HEK293 (cell line): ENCODE measurements around the gene ACVRL1.

Experiments
- CTCF ChIA-PET: fragments of 350-600 bp; formaldehyde crosslinking; extraction: SDS; loops from one replicate; lab custom pipeline; 2021; ENCODE audit warnings: antibody characterized with exemption; lab: Yijun Ruan, JAX
- POLR2A ChIA-PET: fragments of 300-600 bp; formaldehyde crosslinking; extraction: SDS; loops from one replicate; lab custom pipeline; 2020; ENCODE audit warnings: antibody characterized with exemption, inconsistent platforms; lab: Yijun Ruan, JAX
- H3K27ac ChIP-seq: fragments of 200-500 bp; sonication (Bioruptor generic); 2 replicates; pipeline ENCODE4 v1.5.1; 2014; ENCODE audit warnings: low read depth, low read length, control low read depth, inconsistent platforms; ENCODE audit errors: extremely low read depth
- H3K36me3 ChIP-seq, 2 experiments: fragments of 200-500 bp in 1 of 2; sonication (Bioruptor generic) in 1 of 2; 1 replicate in 1 of 2; 2 replicates in 1 of 2; pipeline ENCODE4 v1.5.1; 2014 to 2017; ENCODE audit warnings: inconsistent platforms in 2 of 2, low read length in 2 of 2; ENCODE audit not compliant: control insufficient read depth in 2 of 2, insufficient read depth in 1 of 2
- H3K4me1 ChIP-seq: fragments of 200-500 bp; sonication (Bioruptor generic); 2 replicates; pipeline ENCODE4 v1.5.1; 2014; ENCODE audit warnings: mild to moderate bottlenecking, low read length, inconsistent platforms; ENCODE audit not compliant: control insufficient read depth, insufficient read depth
- H3K4me3 ChIP-seq: 2 replicates; pipeline ENCODE4 v1.5.1; 2011; ENCODE audit warnings: low read depth, mild to moderate bottlenecking, control low read depth, low read length, moderate library complexity
- H3K9me3 ChIP-seq: fragments of 200-500 bp; sonication (Bioruptor generic); 2 replicates; pipeline ENCODE4 v1.5.1; 2014; ENCODE audit warnings: low read depth, low read length, inconsistent platforms; ENCODE audit not compliant: control insufficient read depth, insufficient read depth
- GLIS1 ChIP-seq: fragments of 450-650 bp; formaldehyde crosslinking; IDR thresholded peaks from 2 replicates; pipeline ENCODE4 v1.5.1; 2016; ENCODE audit warnings: missing biosample characterization, missing genetic modification characterization
- GLIS2 ChIP-seq: fragments of 450-650 bp; formaldehyde crosslinking; IDR thresholded peaks from 2 replicates; pipeline ENCODE4 v1.5.1; 2016; ENCODE audit warnings: missing biosample characterization, missing genetic modification characterization
- HOXA7 ChIP-seq: sonication (generic); formaldehyde crosslinking; IDR thresholded peaks from 2 replicates; pipeline ENCODE4 v1.8.1; 2022; ENCODE audit warnings: missing genetic modification reagents, borderline replicate concordance
- KLF1 ChIP-seq: fragments of 450-650 bp; formaldehyde crosslinking; IDR thresholded peaks from 2 replicates; pipeline ENCODE4 v1.5.1; 2016; ENCODE audit warnings: missing biosample characterization, missing genetic modification characterization
- KLF7 ChIP-seq: fragments of 450-650 bp; formaldehyde crosslinking; IDR thresholded peaks from 2 replicates; pipeline ENCODE4 v1.5.1; 2016; ENCODE audit warnings: missing biosample characterization, missing genetic modification characterization, borderline replicate concordance
- SP3 ChIP-seq: fragments of 450-650 bp; formaldehyde crosslinking; IDR thresholded peaks from 2 replicates; pipeline ENCODE4 v1.5.1; 2016; ENCODE audit warnings: missing biosample characterization, missing genetic modification characterization
- TRIM28 ChIP-seq: IDR thresholded peaks from 2 replicates; pipeline ENCODE4 v1.6.1; 2011; ENCODE audit warnings: low read length, control low read depth, borderline replicate concordance
- ZBTB7A ChIP-seq: fragments of 450-650 bp; formaldehyde crosslinking; IDR thresholded peaks from 2 replicates; pipeline ENCODE4 v1.5.1; 2016; ENCODE audit warnings: low read depth, missing biosample characterization, missing genetic modification characterization
- ZIC2 ChIP-seq: fragments of 450-650 bp; formaldehyde crosslinking; IDR thresholded peaks from 2 replicates; pipeline ENCODE4 v1.5.1; 2016; ENCODE audit warnings: missing biosample characterization, missing genetic modification characterization
- ZNF138 ChIP-seq: fragments of 450-650 bp; formaldehyde crosslinking; IDR thresholded peaks from 2 replicates; pipeline ENCODE4 v1.5.1; 2016; ENCODE audit warnings: missing biosample characterization, missing genetic modification characterization, borderline replicate concordance
- ZNF146 ChIP-seq: fragments of 450-650 bp; formaldehyde crosslinking; IDR thresholded peaks from 2 replicates; pipeline ENCODE4 v1.5.1; 2016; ENCODE audit warnings: missing biosample characterization, missing genetic modification characterization
- ZNF155 ChIP-seq: fragments of 450-650 bp; formaldehyde crosslinking; IDR thresholded peaks from 2 replicates; pipeline ENCODE4 v1.5.1; 2016; ENCODE audit warnings: missing biosample characterization, missing genetic modification characterization
- ZNF19 ChIP-seq: fragments of 450-650 bp; formaldehyde crosslinking; IDR thresholded peaks from 2 replicates; pipeline ENCODE4; 2016; ENCODE audit warnings: missing biosample characterization, missing genetic modification characterization, low read depth
- ZNF221 ChIP-seq: fragments of 450-650 bp; formaldehyde crosslinking; IDR thresholded peaks from 2 replicates; pipeline ENCODE4 v1.5.1; 2017; ENCODE audit warnings: missing biosample characterization, missing genetic modification characterization, borderline replicate concordance
- ZNF280C ChIP-seq: fragments of 450-650 bp; formaldehyde crosslinking; IDR thresholded peaks from 2 replicates; pipeline ENCODE4 v1.5.1; 2016; ENCODE audit warnings: missing biosample characterization, missing genetic modification characterization
- ZNF350 ChIP-seq: fragments of 450-650 bp; formaldehyde crosslinking; IDR thresholded peaks from 2 replicates; pipeline ENCODE4 v1.5.0; 2017; ENCODE audit warnings: missing biosample characterization, mild to moderate bottlenecking, missing genetic modification characterization
- ZNF391 ChIP-seq: fragments of 450-650 bp; formaldehyde crosslinking; IDR thresholded peaks from 2 replicates; pipeline ENCODE4 v1.5.1; 2016; ENCODE audit warnings: low read depth, missing biosample characterization, missing genetic modification characterization, borderline replicate concordance
- ZNF404 ChIP-seq: fragments of 450-650 bp; formaldehyde crosslinking; IDR thresholded peaks from 2 replicates; pipeline ENCODE4 v1.5.1; 2017; ENCODE audit warnings: missing biosample characterization, missing genetic modification characterization
- ZNF610 ChIP-seq: fragments of 450-650 bp; formaldehyde crosslinking; IDR thresholded peaks from 2 replicates; pipeline ENCODE4 v1.5.1; 2016; ENCODE audit warnings: missing biosample characterization, missing genetic modification characterization, borderline replicate concordance
- ZNF785 ChIP-seq: fragments of 450-650 bp; formaldehyde crosslinking; IDR thresholded peaks from 2 replicates; pipeline ENCODE4 v1.5.1; 2016; ENCODE audit warnings: missing biosample characterization, missing genetic modification characterization
- ZNF791 ChIP-seq: fragments of 450-650 bp; formaldehyde crosslinking; IDR thresholded peaks from 2 replicates; pipeline ENCODE4 v1.5.1; 2016; ENCODE audit warnings: missing biosample characterization, missing genetic modification characterization
- TF ChIP-seq, protein P1 (sequence below): fragments of 450-650 bp; formaldehyde crosslinking; IDR thresholded peaks from 2 replicates; pipeline ENCODE4 v1.5.1; 2016; ENCODE audit warnings: missing biosample characterization, missing genetic modification characterization, borderline replicate concordance
- TF ChIP-seq, protein P2 (sequence below): fragments of 450-650 bp; formaldehyde crosslinking; optimal IDR thresholded peaks from 2 replicates; pipeline ENCODE3; 2016; ENCODE audit warnings: missing biosample characterization, mild to moderate bottlenecking, missing genetic modification characterization

ACVRL1 gene

GRCh38 chr12:51913071-51914033 is 6.0 kb downstream of the ACVRL1 start:
- Histone ChIP-seq H3K36me3 (peaks cover 0 to 10% of the 10 kb centered on the region in 2 experiments; a peak in 1 of 3 replicates), H3K9me3 (no peaks in the 10 kb centered on the region), H3K4me3 (no peak overlapping the region), H3K4me1 (no peaks in the 10 kb centered on the region), H3K27ac (no peak overlapping the region)
- ChIA-PET POLR2A (no interaction called here), CTCF (interaction anchor here (0.7 to 3.3 kb wide), 14 partner anchors 9 to 559 kb away, joined by 3 to 40 read pairs (median 4); no protein-coding TSS in a partner anchor)
- TF ChIP-seq, protein P1, sequence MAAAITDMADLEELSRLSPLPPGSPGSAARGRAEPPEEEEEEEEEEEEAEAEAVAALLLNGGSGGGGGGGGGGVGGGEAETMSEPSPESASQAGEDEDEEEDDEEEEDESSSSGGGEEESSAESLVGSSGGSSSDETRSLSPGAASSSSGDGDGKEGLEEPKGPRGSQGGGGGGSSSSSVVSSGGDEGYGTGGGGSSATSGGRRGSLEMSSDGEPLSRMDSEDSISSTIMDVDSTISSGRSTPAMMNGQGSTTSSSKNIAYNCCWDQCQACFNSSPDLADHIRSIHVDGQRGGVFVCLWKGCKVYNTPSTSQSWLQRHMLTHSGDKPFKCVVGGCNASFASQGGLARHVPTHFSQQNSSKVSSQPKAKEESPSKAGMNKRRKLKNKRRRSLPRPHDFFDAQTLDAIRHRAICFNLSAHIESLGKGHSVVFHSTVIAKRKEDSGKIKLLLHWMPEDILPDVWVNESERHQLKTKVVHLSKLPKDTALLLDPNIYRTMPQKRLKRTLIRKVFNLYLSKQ (tag by site-specific recombination), result no peak
- TF ChIP-seq KLF1 (no peak), ZNF146 (tag by site-specific recombination) (no peak), ZNF19 (no peak), KLF7 (no peak), GLIS2 (peak; percentile 65), TRIM28 (no peak), ZNF350 (tag by site-specific recombination) (no peak), ZNF791 (no peak), GLIS1 (tag by site-specific recombination) (peak; percentile 69), ZNF280C (tag by site-specific recombination) (no peak), ZBTB7A (no peak), ZNF391 (no peak), ZIC2 (peak; percentile 66), ZNF610 (no peak), SP3 (tag by site-specific recombination) (no peak), ZNF138 (no peak), ZNF155 (tag by site-specific recombination) (no peak), ZNF785 (tag by site-specific recombination) (no peak), ZNF404 (no peak), HOXA7 (CRISPR knock-in tag) (no peak), ZNF221 (no peak)
- TF ChIP-seq, protein P2, sequence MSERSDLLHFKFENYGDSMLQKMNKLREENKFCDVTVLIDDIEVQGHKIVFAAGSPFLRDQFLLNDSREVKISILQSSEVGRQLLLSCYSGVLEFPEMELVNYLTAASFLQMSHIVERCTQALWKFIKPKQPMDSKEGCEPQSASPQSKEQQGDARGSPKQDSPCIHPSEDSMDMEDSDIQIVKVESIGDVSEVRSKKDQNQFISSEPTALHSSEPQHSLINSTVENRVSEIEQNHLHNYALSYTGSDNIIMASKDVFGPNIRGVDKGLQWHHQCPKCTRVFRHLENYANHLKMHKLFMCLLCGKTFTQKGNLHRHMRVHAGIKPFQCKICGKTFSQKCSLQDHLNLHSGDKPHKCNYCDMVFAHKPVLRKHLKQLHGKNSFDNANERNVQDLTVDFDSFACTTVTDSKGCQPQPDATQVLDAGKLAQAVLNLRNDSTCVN, result no peak
